Right lung (tissue), 5 donors: ENCODE data around the gene GSTM4. TPM values are rescaled to one million over a fixed set of nuclear protein-coding genes. Genes with fewer than 3 reads are reported as not detected.
"Not testable (repeated sequence)": the region's sequence is repeated elsewhere in the genome, so short reads cannot be mapped to it uniquely, and the experiment has no call there.

ENCODE experiments used
- DNase-seq, 2 donors: peaks; one replicate each; pipeline ENCODE4 v3.0.0-alpha.2; 2013
- polyA plus RNA-seq, 5 donors: library from polyadenylated mRNA; unstranded; fragments of 120-200 nt; gene quantifications; one replicate each; pipeline versions ENCODE4 v1.2.1 to v1.2.3, GENCODE V29; 2013; ENCODE audit warnings: inconsistent platforms in 1 of 5, low replicate concordance in 1 of 5; ENCODE audit not compliant: insufficient read length in 5 of 5, insufficient read depth in 1 of 5

GSTM4 gene
- polyA plus RNA-seq, 5 donors = 27.7 to 34.1 (median 32.0) TPM

GRCh38 chr1:109661391-109661790 is 5.5 kb downstream of the GSTM4 start:
- DNase-seq = no peak

GRCh38 chr1:109664671-109665070 is 8.8 kb downstream of the GSTM4 start:
- no peak for DNase-seq

- peak; percentile 91 for DNase-seq
Measured at GRCh38 chr1:109667452-109668122, 11.7 kb downstream of the GSTM4 start, which contains the start of gene GSTM2. Gene GSTM2, plus strand, starts transcription at chr1:109668057. Its CDS starts 59 bp downstream, at chr1:109668116.

GRCh38 chr1:109668123-109668775 is 12.3 kb downstream of the GSTM4 start:
- no peak for DNase-seq

DNA sequence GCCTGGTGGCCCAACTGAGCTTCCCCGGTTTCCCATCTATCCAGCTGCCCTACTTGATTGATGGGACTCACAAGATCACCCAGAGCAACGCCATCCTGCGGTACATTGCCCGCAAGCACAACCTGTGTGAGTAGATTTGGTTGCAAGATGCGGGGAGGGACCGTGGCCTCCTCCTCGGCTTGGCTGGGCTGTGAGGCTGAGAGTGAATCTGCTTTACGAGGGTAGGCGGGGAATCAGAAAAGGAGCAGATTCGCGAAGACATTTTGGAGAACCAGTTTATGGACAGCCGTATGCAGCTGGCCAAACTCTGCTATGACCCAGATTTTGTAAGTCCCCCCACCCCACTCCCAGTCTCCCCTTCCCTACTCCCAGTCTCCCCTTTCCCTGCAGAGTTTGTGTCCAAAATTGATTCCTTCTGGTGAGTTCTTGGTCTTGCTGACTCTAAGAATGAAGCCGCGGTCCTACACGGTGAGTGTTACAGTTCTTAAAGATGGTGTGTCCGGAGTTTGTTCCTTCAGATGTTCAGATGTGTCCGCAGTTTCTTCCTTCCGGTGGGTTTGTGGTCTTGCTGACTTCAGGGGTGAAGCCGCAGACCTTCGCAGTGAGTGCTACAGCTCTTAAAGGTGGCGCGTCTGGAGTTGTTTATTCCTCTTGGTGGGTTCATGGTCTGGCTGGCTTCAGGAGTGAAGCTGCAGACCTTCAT is 13.5 kb downstream of the GSTM4 start:
- no peak for DNase-seq

DNA sequence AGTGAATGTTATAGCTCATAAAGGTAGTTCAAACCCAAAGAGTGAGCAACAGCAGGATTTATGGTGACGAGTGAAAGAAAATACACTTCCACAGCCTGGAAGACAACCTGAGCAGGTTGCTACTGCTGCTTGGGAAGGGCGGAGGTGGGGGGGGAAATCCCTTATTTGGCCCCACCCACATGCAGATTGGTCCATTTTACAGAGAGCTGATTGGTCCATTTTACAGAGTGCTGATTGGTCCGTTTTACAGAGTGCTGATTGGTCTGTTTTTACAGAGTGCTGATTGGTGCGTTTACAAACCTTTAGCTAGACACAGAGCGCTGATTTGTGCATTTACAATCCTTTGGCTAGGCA is 14.0 kb downstream of the GSTM4 start:
- DNase-seq = not testable (repeated sequence)

DNA sequence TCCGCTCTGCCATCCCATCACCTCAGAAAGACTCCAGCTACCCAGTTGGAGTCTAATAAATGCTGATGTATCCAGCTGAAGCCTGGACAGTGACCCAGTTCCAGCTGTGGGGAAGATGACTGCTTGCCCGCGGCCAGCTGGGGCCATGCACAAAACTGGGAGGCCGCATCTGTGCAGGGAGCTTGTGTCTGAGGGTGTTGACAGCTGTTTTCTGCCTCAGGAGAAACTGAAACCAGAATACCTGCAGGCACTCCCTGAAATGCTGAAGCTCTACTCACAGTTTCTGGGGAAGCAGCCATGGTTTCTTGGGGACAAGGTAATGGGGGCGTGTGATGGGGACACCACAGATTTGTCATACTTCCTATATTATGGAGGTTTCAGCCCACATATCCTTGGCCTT is 15.2 kb downstream of the GSTM4 start:
- DNase-seq = no peak

GRCh38 chr1:109673861-109674260 is 18.0 kb downstream of the GSTM4 start:
- not testable (repeated sequence) for DNase-seq

DNA sequence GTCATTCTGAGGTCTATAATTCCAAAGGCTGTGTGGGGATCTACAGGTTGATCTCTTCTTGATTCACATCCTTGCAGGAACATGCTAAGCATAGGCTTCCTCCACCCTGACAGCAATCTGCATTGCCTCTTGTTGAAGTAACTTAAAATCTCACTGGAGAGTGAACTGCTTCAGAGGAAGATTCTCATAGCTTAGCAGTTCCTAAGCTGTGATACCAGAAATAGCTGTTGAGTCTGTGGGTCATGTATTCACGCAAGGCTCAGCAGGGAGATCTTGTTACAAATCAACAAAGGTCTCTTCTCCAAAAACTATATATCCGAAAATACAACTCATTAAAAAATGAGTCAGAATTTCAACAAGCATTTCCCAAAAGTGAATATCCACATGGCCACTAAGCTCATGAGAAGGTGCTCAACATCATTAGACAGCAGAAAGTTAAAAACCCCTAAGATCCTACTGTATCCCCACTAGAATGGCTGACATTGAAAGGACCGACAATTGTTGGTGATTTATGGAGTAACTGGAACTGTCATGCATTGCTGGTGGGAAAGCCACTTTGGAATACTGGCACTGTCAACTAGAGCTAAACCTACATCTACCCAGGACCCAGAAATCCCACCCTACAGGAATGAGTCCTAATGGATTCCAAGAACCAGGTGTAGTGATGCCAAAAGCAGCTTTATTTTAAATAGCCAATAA is 20.9 kb downstream of the GSTM4 start:
- DNase-seq = not testable (repeated sequence)

GRCh38 chr1:109677459-109677858 is 21.6 kb downstream of the GSTM4 start:
- DNase-seq = no peak

DNA sequence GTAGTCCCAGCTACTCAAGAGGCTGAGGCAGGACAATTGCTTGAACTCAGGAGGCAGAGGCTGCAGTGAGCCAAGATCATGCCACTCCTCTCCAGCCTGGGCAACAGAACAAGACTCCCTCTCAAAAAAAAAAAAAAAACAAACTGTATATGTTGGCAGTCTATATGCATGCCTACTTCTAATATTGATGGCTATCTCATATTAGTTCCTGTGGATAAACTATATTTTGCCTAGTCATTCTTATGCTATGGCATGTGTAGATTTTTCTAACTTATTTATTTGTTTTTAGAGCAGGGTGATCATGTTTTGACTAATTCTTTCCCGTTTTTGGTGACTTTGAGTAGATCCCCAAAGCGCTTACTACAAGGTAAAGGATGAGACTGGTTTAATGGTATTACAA is 22.7 kb downstream of the GSTM4 start:
- DNase-seq = not testable (repeated sequence)

DNA sequence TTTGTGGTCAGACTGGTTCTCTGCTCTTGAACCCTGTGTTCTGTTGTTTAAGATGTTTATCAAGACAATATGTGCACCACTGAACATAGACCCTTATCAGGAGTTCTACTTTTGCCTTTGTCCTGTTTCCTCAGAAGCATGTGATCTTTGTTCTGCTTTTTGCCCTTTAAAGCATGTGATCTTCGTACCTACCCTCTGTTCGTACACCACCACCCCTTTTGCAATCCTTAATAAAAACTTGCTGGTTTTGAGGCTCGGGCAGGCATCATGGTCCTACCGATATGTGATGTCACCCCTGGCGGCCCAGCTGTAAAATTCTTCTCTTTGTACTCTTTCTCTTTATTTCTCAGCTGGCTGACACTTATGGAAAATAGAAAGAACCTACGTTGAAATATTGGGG is 28.9 kb downstream of the GSTM4 start:
- DNase-seq = not testable (repeated sequence)

- not testable (repeated sequence) for DNase-seq
Measured at GRCh38 chr1:109685399-109685798, 29.5 kb downstream of the GSTM4 start.

DNA sequence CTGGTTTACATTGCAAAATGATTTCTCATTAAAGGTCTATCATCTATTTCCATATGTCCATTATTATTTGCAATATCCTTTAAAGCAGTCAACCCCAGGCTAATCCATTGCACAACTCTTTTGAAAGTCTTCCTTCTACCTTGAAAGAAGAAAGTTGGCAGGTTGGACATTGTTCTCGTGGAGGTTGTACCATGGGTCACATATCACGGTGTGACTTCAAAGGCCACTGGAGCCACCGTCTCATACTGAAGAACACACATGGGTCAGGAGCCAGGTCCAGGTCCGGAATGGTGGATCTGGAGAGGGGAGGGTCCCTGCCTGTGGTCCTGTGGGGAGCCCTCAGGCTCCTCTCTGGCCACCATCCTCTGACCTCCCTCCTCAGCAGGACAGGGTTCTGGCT is 30.0 kb downstream of the GSTM4 start:
- DNase-seq = not testable (repeated sequence)

DNA sequence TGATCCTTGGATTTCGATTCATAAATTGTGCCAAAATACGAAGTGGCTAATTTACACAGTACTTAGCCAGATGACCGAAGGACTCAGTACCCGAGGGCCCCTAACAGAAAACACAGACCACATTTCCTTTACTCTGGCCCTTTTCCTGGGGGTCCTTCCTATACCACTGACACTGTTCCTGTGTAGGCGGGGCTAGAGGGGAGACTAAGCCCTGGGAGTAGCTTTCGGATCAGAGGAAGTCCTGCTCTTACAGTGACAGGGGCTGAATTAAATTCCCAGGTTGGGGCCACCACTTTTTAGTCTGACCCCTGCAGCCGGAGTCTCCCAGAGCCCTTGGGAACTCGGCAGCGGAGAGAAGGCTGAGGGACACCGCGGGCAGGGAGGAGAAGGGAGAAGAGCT is 31.2 kb downstream of the GSTM4 start:
- not testable (repeated sequence) for DNase-seq

- DNase-seq = peak in 1 of 2 donors; percentile 77
Measured at GRCh38 chr1:109687641-109688499, 32.0 kb downstream of the GSTM4 start, which contains the start of gene GSTM1. Gene GSTM1, plus strand, starts transcription at chr1:109687817. Its CDS starts 57 bp downstream, at chr1:109687874.

DNA sequence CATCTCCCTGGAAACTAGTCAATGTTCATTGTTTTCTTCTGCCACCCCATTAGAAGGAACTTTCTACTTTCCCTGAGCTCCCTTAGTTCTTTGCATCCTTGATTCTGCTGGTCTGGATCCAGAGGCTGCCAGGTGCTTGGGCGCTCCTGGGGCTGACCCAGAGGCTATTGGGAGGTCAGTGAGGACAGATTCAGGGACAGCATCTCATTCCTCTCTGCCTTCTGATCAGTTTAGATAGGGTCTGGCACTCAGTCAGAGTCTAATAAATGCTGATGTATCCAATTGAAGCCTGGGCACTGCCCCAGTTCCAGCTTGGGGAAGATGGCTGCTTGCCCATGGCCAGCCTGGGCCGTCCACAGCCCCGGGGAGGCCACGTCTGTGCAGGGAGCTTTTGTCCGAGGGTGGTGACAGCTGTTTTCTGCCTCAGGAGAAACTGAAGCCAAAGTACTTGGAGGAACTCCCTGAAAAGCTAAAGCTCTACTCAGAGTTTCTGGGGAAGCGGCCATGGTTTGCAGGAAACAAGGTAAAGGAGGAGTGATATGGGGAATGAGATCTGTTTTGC is 34.0 kb downstream of the GSTM4 start:
- no peak for DNase-seq

DNA sequence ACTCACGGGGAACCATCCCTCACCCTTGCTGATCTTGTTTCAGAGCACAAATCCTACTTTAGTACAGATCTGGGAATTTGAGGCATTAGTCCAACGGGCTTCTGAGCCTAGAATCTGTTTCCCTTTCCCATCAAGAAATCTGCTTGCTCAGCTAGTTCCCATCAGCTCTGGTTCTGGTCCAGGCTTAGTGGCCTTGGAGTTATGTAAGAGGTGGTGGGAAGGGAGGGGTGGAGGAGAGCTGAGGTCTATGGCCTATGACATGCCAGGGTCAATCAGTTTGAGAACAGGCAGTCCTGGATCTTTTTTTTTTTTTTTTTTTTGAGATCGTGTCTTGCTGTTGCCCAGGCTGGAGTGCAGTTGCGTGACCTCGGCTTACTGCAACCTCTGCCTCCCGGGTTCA is 35.9 kb downstream of the GSTM4 start:
- DNase-seq = no peak

DNA sequence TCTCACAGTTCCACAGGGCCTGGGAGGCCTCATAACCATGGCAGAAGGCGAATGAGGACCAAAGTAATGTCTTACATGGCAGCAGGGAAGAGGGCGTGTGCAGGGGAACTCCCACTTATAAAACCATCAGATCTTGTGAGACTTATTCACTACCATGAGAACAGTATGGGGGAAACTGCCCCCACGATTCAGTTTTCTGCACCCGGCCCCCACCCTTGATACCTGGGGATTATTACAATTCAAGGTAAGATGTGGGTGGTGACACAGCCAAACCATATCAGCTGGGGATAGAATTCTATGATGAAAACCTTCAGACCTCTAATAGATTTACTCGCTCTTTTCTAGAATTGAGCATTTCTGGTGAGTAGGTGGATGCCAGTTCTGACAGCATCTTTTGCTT is 38.5 kb downstream of the GSTM4 start:
- not testable (repeated sequence) for DNase-seq

DNA sequence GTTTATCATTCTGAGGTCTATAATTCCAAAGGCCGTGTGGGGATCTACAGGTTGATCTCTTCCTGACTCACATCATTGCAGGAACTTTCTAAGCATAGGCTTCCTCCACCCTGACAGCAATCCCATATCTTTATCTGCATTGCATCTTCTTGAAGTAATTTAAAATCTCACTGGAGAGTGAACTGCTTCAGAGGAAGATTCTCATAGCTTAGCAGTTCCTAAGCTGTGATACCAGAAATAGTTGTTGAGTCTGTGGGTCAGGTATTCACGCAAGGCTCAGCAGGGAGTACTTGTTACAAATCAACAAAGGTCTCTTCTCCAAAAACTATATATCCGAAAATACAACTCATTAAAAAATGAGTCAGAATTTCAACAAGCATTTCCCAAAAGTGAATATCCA is 39.2 kb downstream of the GSTM4 start:
- not testable (repeated sequence) for DNase-seq

- DNase-seq = no peak
Measured at GRCh38 chr1:109697066-109697465, 41.2 kb downstream of the GSTM4 start.
